Activated naive CD4-positive, alpha-beta T cell treated with anti-CD3 and anti-CD28 coated beads for 36 hours (primary cell): ENCODE data around the gene BID. TPM values are rescaled to one million over a fixed set of nuclear protein-coding genes. Genes with fewer than 3 reads are reported as not detected.

Experiments
- CTCF ChIA-PET: fragments of 350-600 bp; sonication (Branson Sonifier 250); formaldehyde crosslinking; loops from one replicate; lab custom pipeline; 2021; ENCODE audit warnings: antibody characterized with exemption; lab: Charles Lee
- DNase-seq: peaks from one replicate; pipeline ENCODE4 v3.0.0-alpha.2; 2020
- H3K27ac Mint-ChIP-seq: one replicate; pipeline ENCODE4 v1.8.0; 2021; ENCODE audit warnings: mild to moderate bottlenecking, mixed read lengths
- H3K27me3 Mint-ChIP-seq: one replicate; pipeline ENCODE4 v1.8.0; 2021; ENCODE audit warnings: low read depth, mixed read lengths
- H3K36me3 Mint-ChIP-seq: one replicate; pipeline ENCODE4 v1.8.0; 2021; ENCODE audit warnings: low read depth, mixed read lengths
- H3K4me1 Mint-ChIP-seq: one replicate; pipeline ENCODE4 v1.8.0; 2021; ENCODE audit warnings: low read depth, mixed read lengths
- H3K4me3 Mint-ChIP-seq: one replicate; pipeline ENCODE4 v1.8.0; 2021; ENCODE audit warnings: mild to moderate bottlenecking, moderate library complexity, mixed read lengths
- H3K9me3 Mint-ChIP-seq: one replicate; pipeline ENCODE4 v1.8.0; 2021; ENCODE audit warnings: mixed read lengths
- intact Hi-C: fragments of 100-400 bp; cut with micrococcal nuclease; formaldehyde crosslinking; loops from one replicate; pipeline ENCODE4 v1.15.1; 2023
- total RNA-seq, 2 experiments: library from RNA; stranded (reverse); gene quantifications; one replicate each; pipeline ENCODE4 v1.2.3, GENCODE V29; 2021

BID gene
- total RNA-seq, 2 experiments from 2014 or later: 53.0 to 63.7 TPM

DNA sequence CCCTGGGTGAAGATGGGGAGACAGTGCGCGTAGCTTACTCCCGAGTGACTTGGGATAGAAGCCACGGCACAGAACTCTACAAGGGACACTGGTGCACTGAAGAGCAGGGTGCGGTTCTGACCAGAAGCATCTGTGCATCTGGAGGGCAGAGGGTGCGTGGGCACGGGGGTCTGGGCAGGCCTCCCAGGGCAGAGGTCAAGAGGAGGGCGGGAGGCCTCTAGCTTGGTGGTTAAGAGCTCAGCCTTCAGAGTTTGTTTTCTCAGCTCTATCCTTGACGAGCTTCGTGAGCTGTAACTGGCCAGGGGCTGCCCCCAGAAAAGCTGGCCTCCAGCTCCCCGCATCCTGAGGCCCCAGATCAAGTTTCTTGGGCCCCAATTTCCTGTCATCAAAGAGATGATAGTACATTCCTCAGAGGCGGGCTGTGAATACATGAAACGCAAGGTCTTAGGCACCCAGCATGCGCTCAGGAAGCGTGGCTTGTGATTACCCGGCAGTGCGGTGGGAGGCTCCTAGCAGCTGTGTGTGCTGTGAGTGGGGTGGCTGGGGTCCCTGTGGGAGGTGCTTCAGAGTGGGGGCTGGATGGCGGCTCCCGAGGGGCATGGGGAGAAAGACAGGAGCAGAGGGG, 6.0 kb upstream of the BID start:
- Mint-ChIP-seq H3K27ac (peak overlapping the region; percentile 53), H3K36me3 (no peaks in the 10 kb centered on the region), H3K4me3 (peak overlapping the region; percentile 24), H3K9me3 (no peaks in the 10 kb centered on the region), H3K27me3 (no peaks in the 10 kb centered on the region), H3K4me1 (peaks cover 70% of the 10 kb centered on the region)
- intact Hi-C loops: loop anchor here (5.0 to 10.0 kb wide), 2 partner anchors 225 to 563 kb away; partner anchors contain the start of gene ADA2
- CTCF ChIA-PET: interaction anchor here (0.5 to 9.6 kb wide), 5 partner anchors 11 to 314 kb away, joined by 3 to 112 read pairs (median 4); no protein-coding TSS in a partner anchor
- DNase-seq: peak; percentile 79

DNA sequence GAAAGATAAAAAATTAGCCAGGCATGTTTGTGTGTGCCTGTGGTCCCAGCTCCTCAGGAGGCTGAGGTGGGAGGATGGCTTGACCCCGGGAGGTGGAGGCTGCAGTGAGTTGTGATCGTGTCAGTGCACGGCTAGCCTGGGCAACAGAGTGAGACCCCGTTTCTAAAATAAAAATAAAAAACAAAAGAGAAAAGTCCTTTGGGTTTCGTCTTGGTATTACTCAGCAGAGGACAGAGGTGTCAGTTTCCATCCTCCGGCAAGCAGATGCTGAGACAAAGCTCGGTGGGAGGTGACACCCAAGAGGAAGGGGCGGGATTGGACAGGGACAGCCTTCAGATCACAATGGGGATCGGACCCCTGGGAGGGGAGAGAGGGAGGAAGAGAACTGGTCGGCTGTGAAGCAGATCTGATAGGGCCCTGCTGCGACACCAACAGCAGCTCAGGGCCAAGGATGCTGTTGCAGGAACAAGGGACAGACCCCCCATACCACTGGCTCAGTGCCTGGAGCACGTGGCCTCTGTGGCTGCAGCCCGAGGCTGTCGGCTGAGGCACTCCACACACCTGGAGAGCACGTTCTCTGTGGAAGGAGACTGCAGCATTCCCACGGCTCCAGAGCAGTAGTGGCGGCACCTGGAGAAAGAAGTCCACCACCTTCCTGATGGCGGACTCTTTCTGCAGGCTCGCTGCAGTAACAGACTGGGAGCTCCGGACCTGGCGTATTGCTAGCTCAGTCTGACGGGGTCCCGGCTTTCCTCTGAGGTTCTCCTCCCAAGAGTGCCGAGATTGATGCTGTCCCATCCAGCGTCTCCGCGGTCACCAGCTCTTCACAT, 5.2 kb upstream of the BID start:
- peak overlapping the region; percentile 22 for H3K4me3 Mint-ChIP-seq
- H3K27ac Mint-ChIP-seq: peak overlapping the region; percentile 53
- peak; percentile 49 for DNase-seq
- intact Hi-C loops: loop anchor here (5.0 to 10.0 kb wide), 4 partner anchors 223 to 562 kb away; partner anchors contain the start of genes ADA2 and USP18
- CTCF ChIA-PET: interaction anchor here (0.5 to 9.6 kb wide), 5 partner anchors 10 to 315 kb away, joined by 3 to 112 read pairs (median 4); no protein-coding TSS in a partner anchor
- no peaks in the 10 kb centered on the region for H3K9me3 Mint-ChIP-seq
- H3K36me3 Mint-ChIP-seq: no peaks in the 10 kb centered on the region
- H3K4me1 Mint-ChIP-seq: peaks cover 74% of the 10 kb centered on the region
- H3K27me3 Mint-ChIP-seq: no peaks in the 10 kb centered on the region

DNA sequence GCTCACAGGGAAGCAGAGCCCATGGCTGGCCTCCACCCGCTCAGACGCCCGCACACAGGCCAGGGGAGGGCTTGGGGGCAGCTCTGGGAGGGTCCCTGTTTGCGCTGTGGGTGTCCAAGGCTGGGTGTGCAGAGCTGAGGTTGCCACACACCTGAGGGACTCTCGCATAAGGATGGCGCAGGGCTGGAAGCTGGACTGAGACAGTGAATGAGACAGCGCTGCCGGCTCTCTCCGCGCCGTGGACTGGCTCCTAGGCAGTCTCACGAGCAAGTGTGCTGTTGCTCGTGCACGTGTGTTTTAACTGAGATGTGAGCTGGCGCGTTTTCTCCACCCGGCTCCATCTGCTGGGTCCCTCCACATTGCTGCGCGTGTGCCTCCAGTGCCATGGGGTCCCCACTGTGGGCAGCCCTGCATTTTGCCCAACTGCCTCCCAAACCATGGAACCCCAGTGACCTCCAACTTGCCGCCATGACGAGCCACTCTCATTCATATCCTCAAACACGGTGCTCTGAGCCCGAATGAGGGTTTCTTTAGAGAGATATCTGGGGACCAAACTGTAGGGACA, 4.2 kb upstream of the BID start:
- peaks cover 75% of the 10 kb centered on the region for H3K4me1 Mint-ChIP-seq
- H3K27me3 Mint-ChIP-seq: no peaks in the 10 kb centered on the region
- H3K27ac Mint-ChIP-seq: peak overlapping the region; percentile 97
- H3K4me3 Mint-ChIP-seq: peak overlapping the region; percentile 91
- H3K9me3 Mint-ChIP-seq: no peaks in the 10 kb centered on the region
- no peak for DNase-seq
- no peaks in the 10 kb centered on the region for H3K36me3 Mint-ChIP-seq
- intact Hi-C loops: loop anchor here (5.0 kb wide), 2 partner anchors 224 to 374 kb away; partner anchors contain the start of gene USP18
- CTCF ChIA-PET: interaction anchor here (0.6 to 9.6 kb wide), 3 partner anchors 37 to 486 kb away, joined by 4 to 112 read pairs (median 9); no protein-coding TSS in a partner anchor

DNA sequence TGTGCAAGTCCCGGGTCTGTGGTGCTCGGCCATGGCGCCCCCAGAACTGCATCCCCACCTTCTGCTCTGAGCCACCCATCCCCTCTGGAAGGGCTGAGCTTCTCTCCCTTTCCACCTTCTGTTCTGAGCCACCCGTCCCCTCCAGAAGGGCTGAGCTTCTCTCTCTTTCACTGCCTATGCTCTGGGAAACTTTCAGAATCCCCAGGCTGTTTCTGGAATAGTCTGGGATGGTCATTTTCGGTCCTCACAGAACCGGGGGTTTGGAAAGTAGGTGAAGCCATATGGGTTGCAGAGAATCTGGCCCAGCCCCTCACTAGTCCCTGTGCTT, 3.4 kb upstream of the BID start:
- intact Hi-C loops: loop anchor here (1.0 to 5.0 kb wide), 4 partner anchors 10 to 375 kb away; partner anchors contain the start of genes PEX26 and USP18
- Mint-ChIP-seq H3K27ac (peak overlapping the region; percentile 97), H3K36me3 (no peaks in the 10 kb centered on the region), H3K4me3 (peak overlapping the region; percentile 91), H3K9me3 (no peaks in the 10 kb centered on the region), H3K4me1 (peaks cover 83% of the 10 kb centered on the region), H3K27me3 (no peaks in the 10 kb centered on the region)
- CTCF ChIA-PET: interaction anchor here (2.1 kb wide), 1 partner anchor 298 kb away, joined by 9 read pairs; no protein-coding TSS in a partner anchor
- no peak for DNase-seq

DNA sequence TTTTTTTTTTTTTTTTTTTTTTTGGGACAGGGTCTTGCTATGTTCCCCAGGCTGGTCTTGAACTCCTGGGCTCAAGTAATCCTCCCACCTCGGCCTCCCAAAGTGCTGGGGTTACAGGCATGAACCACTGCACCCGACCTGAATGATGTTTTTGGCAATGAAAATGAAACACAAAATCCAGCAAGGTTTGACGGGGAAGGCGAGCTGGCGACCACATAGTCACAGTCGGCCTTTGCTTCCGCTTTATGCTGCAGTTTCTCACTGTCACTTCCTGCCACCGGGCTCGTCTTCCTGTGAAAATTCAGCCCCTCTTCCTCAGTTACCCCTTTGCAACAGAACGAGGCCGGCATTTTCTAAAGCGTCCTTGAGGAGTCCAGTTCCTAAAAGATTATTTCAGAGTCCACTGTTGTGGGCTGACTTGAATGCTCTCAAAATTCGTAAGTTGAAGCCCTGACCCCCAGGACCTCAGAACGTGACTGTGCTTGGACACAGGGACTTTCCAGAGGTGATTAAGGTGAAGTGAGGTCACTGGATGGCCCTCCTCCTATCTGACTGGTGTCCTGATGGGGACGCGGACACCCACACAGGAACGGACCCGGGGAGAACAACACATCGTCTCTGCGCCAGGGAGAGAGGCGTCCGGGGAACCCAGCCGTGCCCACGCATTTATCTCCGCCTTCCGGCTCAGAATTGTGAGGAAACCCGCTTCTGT, 2.9 kb upstream of the BID start:
- no peaks in the 10 kb centered on the region for H3K9me3 Mint-ChIP-seq
- no peaks in the 10 kb centered on the region for H3K36me3 Mint-ChIP-seq
- H3K27me3 Mint-ChIP-seq: no peaks in the 10 kb centered on the region
- CTCF ChIA-PET: interaction anchor here (0.6 to 2.1 kb wide), 3 partner anchors 8 to 299 kb away, joined by 3 to 9 read pairs (median 3); no protein-coding TSS in a partner anchor
- H3K4me3 Mint-ChIP-seq: peak overlapping the region; percentile 91
- intact Hi-C loops: loop anchor here (1.0 to 5.0 kb wide), 4 partner anchors 10 to 375 kb away; partner anchors contain the start of genes PEX26 and USP18
- peak overlapping the region; percentile 97 for H3K27ac Mint-ChIP-seq
- H3K4me1 Mint-ChIP-seq: peaks cover 86% of the 10 kb centered on the region
- DNase-seq: peak; percentile 81

DNA sequence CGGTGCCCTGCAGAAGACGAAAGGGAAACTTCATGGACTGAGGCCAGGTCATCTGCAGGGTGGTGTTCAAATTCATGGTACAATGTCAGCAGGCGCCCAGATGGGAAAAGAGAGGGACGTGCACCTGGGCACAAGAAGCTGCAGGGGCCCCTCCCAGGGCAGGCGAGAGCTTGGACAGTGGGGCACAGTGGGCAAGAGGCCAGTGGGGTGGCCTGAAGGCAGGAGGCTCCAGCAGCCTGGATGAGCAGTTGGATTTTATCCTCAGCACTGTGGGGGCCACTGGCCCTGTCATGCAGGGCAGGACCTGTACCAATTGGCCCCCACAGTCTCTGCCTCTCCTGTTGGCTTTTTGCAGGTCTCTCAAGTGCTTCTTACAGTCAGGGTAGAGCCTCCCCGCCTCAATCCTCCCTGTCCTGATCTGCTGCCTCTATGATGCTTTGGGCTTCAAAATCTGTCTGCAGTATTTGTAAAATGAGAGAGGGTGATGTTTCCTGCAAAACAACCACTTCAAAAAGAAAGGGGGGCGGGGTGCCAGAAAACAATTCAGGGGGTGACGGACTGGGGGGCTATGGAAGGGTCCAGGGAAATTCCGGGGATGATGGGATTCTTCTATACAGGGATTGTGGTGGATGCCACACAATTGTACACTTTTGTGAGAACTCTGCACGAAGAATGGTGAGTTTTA, 1.7 kb upstream of the BID start:
- H3K4me3 Mint-ChIP-seq: peak overlapping the region; percentile 91
- intact Hi-C loops: loop anchor here (1.0 to 5.0 kb wide), 4 partner anchors 138 to 376 kb away; partner anchors contain the start of genes ATP6V1E1, BCL2L13 and USP18
- CTCF ChIA-PET: interaction anchor here (1.2 kb wide), 1 partner anchor 9 kb away, joined by 3 read pairs; no protein-coding TSS in a partner anchor
- peak overlapping the region; percentile 97 for H3K27ac Mint-ChIP-seq
- no peaks in the 10 kb centered on the region for H3K9me3 Mint-ChIP-seq
- H3K36me3 Mint-ChIP-seq: no peaks in the 10 kb centered on the region
- H3K27me3 Mint-ChIP-seq: no peaks in the 10 kb centered on the region
- H3K4me1 Mint-ChIP-seq: peaks cover 86% of the 10 kb centered on the region
- DNase-seq: no peak

DNA sequence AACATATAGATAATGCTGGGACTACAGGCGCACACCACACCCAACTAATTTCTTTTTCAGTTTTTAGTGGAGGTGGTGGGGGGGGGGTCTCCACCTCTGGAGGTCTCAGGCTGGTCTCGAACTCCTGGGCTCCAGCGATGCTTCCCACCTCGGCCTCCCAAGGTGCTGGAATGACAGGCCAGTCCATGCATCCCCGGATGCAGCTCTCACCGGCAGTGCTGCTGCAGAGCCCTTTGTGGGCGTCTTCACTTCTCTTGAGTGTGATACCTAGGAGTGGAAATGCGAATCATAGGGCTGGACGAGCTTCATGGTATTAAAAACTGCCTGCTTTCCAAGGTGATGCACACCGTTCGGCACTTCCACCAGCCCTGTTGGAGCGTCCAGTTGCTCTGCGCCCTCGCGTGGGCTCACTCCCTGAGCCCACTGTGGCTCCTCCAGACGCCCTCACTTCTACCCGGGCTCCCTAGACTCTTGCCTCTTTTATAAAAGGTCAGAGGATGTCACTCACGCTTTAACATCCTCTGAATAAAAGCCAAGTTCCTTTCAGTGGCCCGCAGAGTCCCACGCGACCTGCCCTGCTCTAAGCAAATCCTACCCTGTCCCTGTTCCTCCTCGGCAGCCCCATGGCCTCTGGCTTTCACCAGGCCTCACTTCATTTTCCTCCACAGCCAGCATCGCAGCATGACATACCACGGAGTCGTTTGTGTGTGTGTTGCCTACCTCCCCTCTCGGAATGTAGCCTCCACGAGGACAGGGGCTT, 837 bp upstream of the BID start:
- peak overlapping the region; percentile 59 for H3K4me3 Mint-ChIP-seq
- DNase-seq: no peak
- peak overlapping the region; percentile 57 for H3K27ac Mint-ChIP-seq
- H3K9me3 Mint-ChIP-seq: no peaks in the 10 kb centered on the region
- CTCF ChIA-PET: interaction anchor here (0.6 to 3.0 kb wide), 4 partner anchors 34 to 301 kb away, joined by 3 to 14 read pairs (median 4); no protein-coding TSS in a partner anchor
- no peaks in the 10 kb centered on the region for H3K36me3 Mint-ChIP-seq
- H3K4me1 Mint-ChIP-seq: peaks cover 84% of the 10 kb centered on the region
- no peaks in the 10 kb centered on the region for H3K27me3 Mint-ChIP-seq
- intact Hi-C loops: loop anchor here (2.0 to 5.0 kb wide), 4 partner anchors 146 to 688 kb away; partner anchors contain the start of genes ATP6V1E1 and USP18

DNA sequence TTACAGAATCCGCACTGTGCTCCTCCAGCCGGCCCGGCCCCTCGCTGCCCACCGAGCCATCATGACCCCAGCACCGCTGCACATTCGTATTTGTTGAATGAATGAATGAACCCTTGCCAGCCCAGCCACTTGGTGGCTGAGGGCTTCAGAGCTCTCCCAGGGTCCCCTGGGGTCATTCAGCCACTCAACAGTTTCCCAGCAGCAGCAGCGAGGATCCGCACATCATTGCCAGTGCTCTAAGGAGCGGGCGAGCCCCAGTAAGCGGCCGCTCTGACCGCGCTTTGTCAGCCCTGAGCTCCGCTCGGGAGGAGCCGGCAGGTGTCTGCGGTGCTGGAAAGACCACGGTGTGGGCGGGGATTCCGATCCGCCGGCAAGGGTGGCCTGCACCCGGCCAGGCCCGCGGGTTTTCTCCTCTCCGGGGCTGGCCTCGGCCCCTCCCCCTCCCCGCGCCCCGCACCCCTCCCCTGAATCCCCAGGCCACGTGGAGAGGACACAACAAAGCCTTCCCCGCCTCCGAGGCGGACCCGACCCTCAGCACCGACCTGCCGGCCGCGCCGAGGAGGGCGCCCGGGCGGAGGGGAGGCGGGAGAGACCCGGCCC, 563 bp downstream of the BID start:
- no peaks in the 10 kb centered on the region for H3K27me3 Mint-ChIP-seq
- no peaks in the 10 kb centered on the region for H3K9me3 Mint-ChIP-seq
- peaks cover 76% of the 10 kb centered on the region for H3K4me1 Mint-ChIP-seq
- H3K27ac Mint-ChIP-seq: peak overlapping the region; percentile 66
- H3K4me3 Mint-ChIP-seq: peak overlapping the region; percentile 82
- DNase-seq: peak; percentile 79
- intact Hi-C loops: loop anchor here (1.0 to 5.0 kb wide), 3 partner anchors 8 to 686 kb away; partner anchors contain the start of gene ATP6V1E1
- CTCF ChIA-PET: interaction anchor here (1.4 to 3.0 kb wide), 5 partner anchors 8 to 56 kb away, joined by 3 to 15 read pairs (median 5); no protein-coding TSS in a partner anchor
- no peaks in the 10 kb centered on the region for H3K36me3 Mint-ChIP-seq

DNA sequence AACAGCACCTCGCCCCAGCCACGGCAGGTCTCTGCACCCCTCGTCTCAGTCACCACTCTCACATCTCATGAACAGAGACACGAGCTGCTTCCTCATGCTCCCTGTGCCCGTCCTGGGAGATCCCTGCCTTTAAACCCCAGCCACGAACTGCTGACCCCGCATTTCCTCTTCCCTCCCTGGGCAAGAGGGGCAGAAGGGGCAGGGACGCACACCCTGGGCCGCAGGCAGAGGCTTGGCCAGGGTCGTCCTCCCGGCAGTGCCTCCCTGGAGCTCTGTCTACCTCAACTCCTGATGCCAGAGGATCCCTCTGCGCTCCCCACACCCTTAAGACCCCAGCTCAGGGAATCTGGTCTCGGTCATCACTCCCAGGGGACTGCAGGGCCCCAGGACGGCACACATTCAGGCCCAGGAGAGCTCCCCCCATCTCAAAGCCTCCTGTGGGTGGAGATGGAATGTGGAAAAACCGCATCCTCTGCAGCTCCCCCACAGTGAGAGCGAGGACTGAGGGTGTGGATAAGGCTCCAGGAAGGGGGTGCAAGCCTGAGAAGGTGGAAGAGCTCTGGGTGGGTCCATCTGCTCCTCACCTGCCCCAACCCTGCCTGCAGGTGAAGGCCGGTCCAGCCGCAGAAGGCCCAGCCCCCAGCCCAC, 1.2 kb downstream of the BID start:
- Mint-ChIP-seq H3K9me3 (no peaks in the 10 kb centered on the region), H3K4me1 (peaks cover 77% of the 10 kb centered on the region), H3K27ac (peak overlapping the region; percentile 66), H3K27me3 (no peaks in the 10 kb centered on the region), H3K4me3 (peak overlapping the region; percentile 82), H3K36me3 (no peaks in the 10 kb centered on the region)
- CTCF ChIA-PET: interaction anchor here (1.4 to 3.0 kb wide), 5 partner anchors 8 to 57 kb away, joined by 3 to 15 read pairs (median 5); no protein-coding TSS in a partner anchor
- intact Hi-C loops: loop anchor here (1.0 to 5.0 kb wide), 2 partner anchors 8 to 686 kb away; no protein-coding TSS in a partner anchor
- no peak for DNase-seq
